ENCODE results near the gene ZNF775. TPM values are rescaled to one million over a fixed set of nuclear protein-coding genes. Genes with fewer than 3 reads are reported as not detected.

ZNF775 gene
- total and polyA plus RNA-seq, 2 of the 13 experiments (the other 11 are each of a cell fraction or from before 2014, with no cell fraction given), result 3.1 to 3.2 TPM

DNA sequence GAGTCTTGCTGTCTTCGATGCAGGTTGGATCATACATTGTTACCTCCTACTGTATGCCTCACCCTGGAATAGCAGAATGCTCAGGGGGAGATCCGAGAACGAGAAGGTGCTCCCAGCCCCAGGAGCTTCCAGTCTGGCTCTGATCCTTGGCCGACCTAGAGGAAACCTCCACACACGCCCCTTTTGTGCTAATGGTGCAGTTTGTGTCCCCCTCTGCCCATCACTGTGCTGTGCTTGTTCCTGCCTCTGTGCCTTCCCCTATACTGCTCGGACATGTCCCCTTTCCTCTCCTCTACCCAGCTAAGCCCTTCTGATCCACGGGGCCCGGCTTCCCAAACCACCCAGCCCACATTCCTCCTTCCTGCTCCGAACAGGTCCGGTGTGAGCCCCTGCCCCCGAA, 32.5 kb downstream of the ZNF775 start:
- Histone ChIP-seq H3K27me3 (ENCODE audit: control insufficient read depth in 1 of 2, insufficient read depth in 2 of 2, low read length in 2 of 2) (no peaks in the 10 kb centered on the region), H3K36me3 (replicated peaks in 1 of 2; ENCODE audit: control insufficient read depth in 1 of 2, insufficient read depth in 2 of 2, low read length in 2 of 2) (no peaks in the 10 kb centered on the region), H3K79me2 (ENCODE audit: insufficient read depth, low read length) (no peaks in the 10 kb centered on the region), H3K4me2 (ENCODE audit: low read depth, low read length) (no peak overlapping the region), H3K9ac (ENCODE audit: insufficient read depth, low read depth, low read length) (no peak overlapping the region), H4K20me1 (ENCODE audit: insufficient read depth, low read length) (no peaks in the 10 kb centered on the region), H3K4me3 (replicated peaks in 1 of 3; ENCODE audit: insufficient read depth in 1 of 3, low read depth in 2 of 3, low read length in 3 of 3) (no peak overlapping the region), H3K9me3 (ENCODE audit: low read length) (no peaks in the 10 kb centered on the region), H3K4me1 (ENCODE audit: insufficient read depth, low read length) (peaks cover 49% of the 10 kb centered on the region), H3K27ac (ENCODE audit: extremely low read length, insufficient read depth, low read length) (no peak overlapping the region), H2AFZ (ENCODE audit: low read length) (no peak overlapping the region)
- 90% methylated on average over 11 of the region's 11 CpGs for WGBS (ENCODE audit: low lambda C conversion rate)
- in situ Hi-C loops (cut with HindIII; ENCODE audit: extremely low pct_ligation_motif_present, low pct_unique_long_range_greater_than_20kb), result no loop called here
- CTCF ChIA-PET (ENCODE audit: low intra/inter-chr PET ratio, low total read pairs), result no interaction called here
- TF ChIP-seq SATB2 (CRISPR knock-in tag; IDR thresholded peaks at IDR 0.05), result no peak
- no peak for TF ChIP-seq TBX3 (IDR thresholded peaks at IDR 0.05; ENCODE audit: borderline replicate concordance)
- no peak for TF ChIP-seq PRMT3 (CRISPR knock-in tag; IDR thresholded peaks at IDR 0.05; ENCODE audit: borderline replicate concordance, low read depth)
- no peak for TF ChIP-seq MNT (IDR thresholded peaks at IDR 0.05)
- ATAC-seq (no peak), FAIRE-seq (no peak), DNase-seq (ENCODE audit: low spot score) (no peak)
- POLR2A ChIA-PET, result no interaction called here
- intact Hi-C loops (cut with micrococcal nuclease; ENCODE audit: unreplicated experiment), result no loop called here
- no TSS peak for BruUV-seq (replicated peaks)

DNA sequence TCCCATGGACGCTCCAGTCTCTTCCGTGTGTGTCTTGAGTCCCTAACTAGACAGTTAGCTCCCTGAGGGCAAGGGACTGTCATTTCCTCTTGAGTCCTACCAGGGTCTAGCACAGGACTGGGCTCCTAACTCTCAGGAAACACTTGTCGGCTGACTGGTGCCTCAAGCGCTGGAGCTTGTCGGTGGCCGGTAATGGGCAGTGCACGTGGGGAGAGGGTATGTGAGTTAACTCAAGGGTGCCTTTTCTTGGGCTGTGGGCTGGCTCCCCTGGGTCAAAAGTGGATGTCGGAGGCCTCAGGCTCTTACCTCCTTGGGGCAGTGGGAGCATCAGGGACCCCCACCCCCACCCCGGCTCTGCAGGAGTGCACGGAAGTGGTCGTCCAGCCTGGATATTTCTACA, 32.9 kb downstream of the ZNF775 start:
- DNase-seq (ENCODE audit: low spot score), result no peak
- H3K27me3 ChIP-seq (ENCODE audit: control insufficient read depth in 1 of 2, insufficient read depth in 2 of 2, low read length in 2 of 2), result no peaks in the 10 kb centered on the region
- no peaks in the 10 kb centered on the region for H3K79me2 ChIP-seq (ENCODE audit: insufficient read depth, low read length)
- WGBS (ENCODE audit: low lambda C conversion rate), result 90% methylated on average over 3 of the region's 11 CpGs
- no peak overlapping the region for H2AFZ ChIP-seq (ENCODE audit: low read length)
- CTCF ChIA-PET (ENCODE audit: low intra/inter-chr PET ratio, low total read pairs), result no interaction called here
- no peak overlapping the region for H3K27ac ChIP-seq (ENCODE audit: extremely low read length, insufficient read depth, low read length)
- in situ Hi-C loops (cut with HindIII; ENCODE audit: extremely low pct_ligation_motif_present, low pct_unique_long_range_greater_than_20kb) (no loop called here), intact Hi-C loops (cut with micrococcal nuclease; ENCODE audit: unreplicated experiment) (no loop called here)
- BruUV-seq (replicated peaks), result no TSS peak
- no peaks in the 10 kb centered on the region for H3K9me3 ChIP-seq (ENCODE audit: low read length)
- no peak overlapping the region for H3K4me3 ChIP-seq (replicated peaks in 1 of 3; ENCODE audit: insufficient read depth in 1 of 3, low read depth in 2 of 3, low read length in 3 of 3)
- FAIRE-seq, result no peak
- H3K4me1 ChIP-seq (ENCODE audit: insufficient read depth, low read length), result peaks cover 45% of the 10 kb centered on the region
- H3K4me2 ChIP-seq (ENCODE audit: low read depth, low read length), result no peak overlapping the region
- H3K9ac ChIP-seq (ENCODE audit: insufficient read depth, low read depth, low read length), result no peak overlapping the region
- POLR2A ChIA-PET, result interaction anchor here (1.3 kb wide), 1 partner anchor 23 kb away, joined by 3 read pairs; no protein-coding TSS in a partner anchor
- ATAC-seq, result no peak
- H4K20me1 ChIP-seq (ENCODE audit: insufficient read depth, low read length), result no peaks in the 10 kb centered on the region
- H3K36me3 ChIP-seq (replicated peaks in 1 of 2; ENCODE audit: control insufficient read depth in 1 of 2, insufficient read depth in 2 of 2, low read length in 2 of 2), result no peaks in the 10 kb centered on the region
- TF ChIP-seq NFYB (CRISPR knock-in tag; IDR thresholded peaks at IDR 0.05), result no peak
- TF ChIP-seq PBX3 (CRISPR knock-in tag; IDR thresholded peaks at IDR 0.05; ENCODE audit: borderline replicate concordance), result no peak
- TF ChIP-seq, protein P1, sequence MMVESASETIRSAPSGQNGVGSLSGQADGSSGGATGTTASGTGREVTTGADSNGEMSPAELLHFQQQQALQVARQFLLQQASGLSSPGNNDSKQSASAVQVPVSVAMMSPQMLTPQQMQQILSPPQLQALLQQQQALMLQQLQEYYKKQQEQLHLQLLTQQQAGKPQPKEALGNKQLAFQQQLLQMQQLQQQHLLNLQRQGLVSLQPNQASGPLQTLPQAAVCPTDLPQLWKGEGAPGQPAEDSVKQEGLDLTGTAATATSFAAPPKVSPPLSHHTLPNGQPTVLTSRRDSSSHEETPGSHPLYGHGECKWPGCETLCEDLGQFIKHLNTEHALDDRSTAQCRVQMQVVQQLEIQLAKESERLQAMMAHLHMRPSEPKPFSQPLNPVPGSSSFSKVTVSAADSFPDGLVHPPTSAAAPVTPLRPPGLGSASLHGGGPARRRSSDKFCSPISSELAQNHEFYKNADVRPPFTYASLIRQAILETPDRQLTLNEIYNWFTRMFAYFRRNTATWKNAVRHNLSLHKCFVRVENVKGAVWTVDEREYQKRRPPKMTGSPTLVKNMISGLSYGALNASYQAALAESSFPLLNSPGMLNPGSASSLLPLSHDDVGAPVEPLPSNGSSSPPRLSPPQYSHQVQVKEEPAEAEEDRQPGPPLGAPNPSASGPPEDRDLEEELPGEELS (CRISPR knock-in tag; IDR thresholded peaks at IDR 0.05), result no peak
- no peak for TF ChIP-seq ZNF460 (CRISPR knock-in tag; IDR thresholded peaks at IDR 0.05; ENCODE audit: borderline replicate concordance)
- TF ChIP-seq ZNF354B (CRISPR knock-in tag; IDR thresholded peaks at IDR 0.05), result no peak
- TF ChIP-seq ARHGAP35 (CRISPR knock-in tag; IDR thresholded peaks at IDR 0.05; ENCODE audit: borderline replicate concordance), result no peak
- TF ChIP-seq KLF13 (CRISPR knock-in tag; IDR thresholded peaks at IDR 0.05), result no peak
- no peak for TF ChIP-seq TAF1 (CRISPR knock-in tag; IDR thresholded peaks at IDR 0.05)
- TF ChIP-seq BRF2 (CRISPR knock-in tag; IDR thresholded peaks at IDR 0.05), result no peak
- TF ChIP-seq SATB2 (CRISPR knock-in tag; IDR thresholded peaks at IDR 0.05), result no peak
- TF ChIP-seq ZNF333 (CRISPR knock-in tag; IDR thresholded peaks at IDR 0.05; ENCODE audit: borderline replicate concordance), result no peak
